NB4 (cell line): Measurements from ENCODE around the gene PEX12.

Experiments
- POLR2A ChIP-seq: IDR thresholded peaks from 2 replicates; pipeline ENCODE4 v1.6.1; 2011; ENCODE audit warnings: mild to moderate bottlenecking; ENCODE audit not compliant: insufficient read length; ENCODE audit errors: extremely low read depth
- TF ChIP-seq, protein P1 (sequence below): IDR thresholded peaks from one replicate; pipeline ENCODE4 v1.5.1; 2012; ENCODE audit warnings: low read depth, low read length

DNA sequence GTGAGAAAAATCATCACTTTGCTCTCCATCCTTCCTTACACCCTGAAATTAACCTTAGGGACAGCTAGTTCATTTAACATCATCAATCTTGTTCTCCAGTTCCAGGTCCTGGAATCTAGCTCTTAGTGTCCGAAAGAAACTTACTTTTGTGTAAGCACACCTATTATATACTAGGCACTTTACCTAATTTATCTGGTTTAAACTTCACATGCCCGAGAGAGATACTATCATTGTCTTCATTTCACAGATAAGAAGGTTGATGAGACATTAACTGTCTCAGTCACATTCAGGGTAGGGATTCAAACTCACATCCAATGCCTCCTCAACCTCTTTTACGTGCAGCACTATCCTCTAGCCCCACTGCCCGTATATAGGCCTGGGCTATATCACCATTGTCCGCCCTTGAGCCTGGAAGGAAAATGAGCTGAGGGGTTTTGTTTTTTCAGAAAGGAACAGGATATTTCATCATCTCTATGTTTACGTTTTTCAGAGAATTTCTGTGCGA is 8.2 kb upstream of the PEX12 start:
- TF ChIP-seq, protein P1, sequence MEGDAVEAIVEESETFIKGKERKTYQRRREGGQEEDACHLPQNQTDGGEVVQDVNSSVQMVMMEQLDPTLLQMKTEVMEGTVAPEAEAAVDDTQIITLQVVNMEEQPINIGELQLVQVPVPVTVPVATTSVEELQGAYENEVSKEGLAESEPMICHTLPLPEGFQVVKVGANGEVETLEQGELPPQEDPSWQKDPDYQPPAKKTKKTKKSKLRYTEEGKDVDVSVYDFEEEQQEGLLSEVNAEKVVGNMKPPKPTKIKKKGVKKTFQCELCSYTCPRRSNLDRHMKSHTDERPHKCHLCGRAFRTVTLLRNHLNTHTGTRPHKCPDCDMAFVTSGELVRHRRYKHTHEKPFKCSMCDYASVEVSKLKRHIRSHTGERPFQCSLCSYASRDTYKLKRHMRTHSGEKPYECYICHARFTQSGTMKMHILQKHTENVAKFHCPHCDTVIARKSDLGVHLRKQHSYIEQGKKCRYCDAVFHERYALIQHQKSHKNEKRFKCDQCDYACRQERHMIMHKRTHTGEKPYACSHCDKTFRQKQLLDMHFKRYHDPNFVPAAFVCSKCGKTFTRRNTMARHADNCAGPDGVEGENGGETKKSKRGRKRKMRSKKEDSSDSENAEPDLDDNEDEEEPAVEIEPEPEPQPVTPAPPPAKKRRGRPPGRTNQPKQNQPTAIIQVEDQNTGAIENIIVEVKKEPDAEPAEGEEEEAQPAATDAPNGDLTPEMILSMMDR: no peak
- no peak for TF ChIP-seq POLR2A
